Keratinocyte (primary cell): Measurements from ENCODE around the gene USP38. TPM values are rescaled to one million over a fixed set of nuclear protein-coding genes. Genes with fewer than 3 reads are reported as not detected.
A peak's percentile ranks its signal among the peaks of the same experiment; 100 is the strongest.

ENCODE experiments used
- DNase-seq: peaks from one replicate; pipeline ENCODE4 v3.0.0-alpha.2; 2011; ENCODE audit warnings: low read depth, missing footprints, low spot score
- FAIRE-seq: peaks from 2 replicates; lab custom pipeline; 2011; peaks lifted over from hg19 to GRCh38; lab: Jason Lieb, UNC
- H2AFZ ChIP-seq: 2 replicates; pipeline ENCODE4 v1.6.0; 2012; ENCODE audit warnings: low read length, control low read depth, inconsistent platforms; ENCODE audit not compliant: control insufficient read depth
- H3K27ac ChIP-seq: 2 replicates; pipeline ENCODE4 v1.5.1; 2011; ENCODE audit warnings: low read length; ENCODE audit not compliant: control insufficient read depth, insufficient read depth
- H3K27me3 ChIP-seq: 3 replicates; pipeline ENCODE4 v1.6.0; 2011; ENCODE audit warnings: low read length; ENCODE audit not compliant: control insufficient read depth, insufficient read depth; ENCODE audit errors: extremely low read depth
- H3K36me3 ChIP-seq, 2 experiments: 2 replicates in 1 of 2; 3 replicates in 1 of 2; pipeline ENCODE4 v1.5.1; 2011; ENCODE audit warnings: low read length in 2 of 2, mild to moderate bottlenecking in 1 of 2; ENCODE audit not compliant: control insufficient read depth in 2 of 2, insufficient read depth in 2 of 2; ENCODE audit errors: extremely low read depth in 1 of 2
- H3K4me1 ChIP-seq: 3 replicates; pipeline ENCODE4 v1.5.1; 2011; ENCODE audit warnings: low read length; ENCODE audit not compliant: control insufficient read depth, insufficient read depth; ENCODE audit errors: extremely low read depth
- H3K4me2 ChIP-seq: 3 replicates; pipeline ENCODE4 v1.6.0; 2011; ENCODE audit warnings: low read depth, low read length; ENCODE audit not compliant: control insufficient read depth, insufficient read depth; ENCODE audit errors: extremely low read depth
- H3K4me3 ChIP-seq, 3 experiments: fragments of 200-600 bp in 1 of 3; sonication (generic) in 1 of 3; 2 replicates in 2 of 3; 3 replicates in 1 of 3; pipeline ENCODE4 v1.5.1; 2011 to 2016; ENCODE audit warnings: low read length in 3 of 3, mild to moderate bottlenecking in 3 of 3, control low read depth in 2 of 3, inconsistent platforms in 1 of 3, low read depth in 1 of 3, mixed read lengths in 1 of 3, mixed run types in 1 of 3, moderate library complexity in 1 of 3; ENCODE audit not compliant: control insufficient read depth in 2 of 3, insufficient read depth in 2 of 3; ENCODE audit errors: extremely low read depth in 1 of 3
- H3K79me2 ChIP-seq: 2 replicates; pipeline ENCODE4 v1.6.0; 2012; ENCODE audit warnings: low read length; ENCODE audit not compliant: control insufficient read depth, insufficient read depth
- H3K9ac ChIP-seq: 3 replicates; pipeline ENCODE4 v1.6.0; 2011; ENCODE audit warnings: low read length; ENCODE audit not compliant: control insufficient read depth, insufficient read depth; ENCODE audit errors: extremely low read depth
- H3K9me1 ChIP-seq: 3 replicates; pipeline ENCODE4 v1.6.0; 2011; ENCODE audit warnings: low read length; ENCODE audit not compliant: control insufficient read depth, insufficient read depth; ENCODE audit errors: extremely low read depth
- H3K9me3 ChIP-seq: 2 replicates; pipeline ENCODE4 v1.5.1; 2012; ENCODE audit warnings: low read depth, low read length; ENCODE audit not compliant: control insufficient read depth
- H4K20me1 ChIP-seq: 3 replicates; pipeline ENCODE4 v1.6.0; 2011; ENCODE audit warnings: low read length; ENCODE audit not compliant: control insufficient read depth, insufficient read depth; ENCODE audit errors: extremely low read depth
- CTCF ChIP-seq, 3 experiments: IDR thresholded peaks in 1 of 3; conservative IDR thresholded peaks in 1 of 3; optimal IDR thresholded peaks in 1 of 3; 2 replicates in 2 of 3; 3 replicates in 1 of 3; pipeline versions ENCODE3 to v1.5.1; 2011; ENCODE audit warnings: low read length in 3 of 3, mild to moderate bottlenecking in 3 of 3, moderate library complexity in 2 of 3, control low read depth in 1 of 3, inconsistent platforms in 1 of 3; ENCODE audit not compliant: insufficient read depth in 2 of 3; ENCODE audit errors: extremely low read depth in 1 of 3
- EZH2 ChIP-seq: IDR thresholded peaks from one replicate; pipeline ENCODE4 v1.6.1; 2012; ENCODE audit warnings: inconsistent platforms, mild to moderate bottlenecking, low read length, moderate library complexity
- dilution Hi-C: fragments of 300-500 bp; cut with MboI; formaldehyde crosslinking; loops from one replicate; pipeline ENCODE4 v1.7.0; 2020; ENCODE audit warnings: low sequenced_read_pairs; ENCODE audit not compliant: extremely low pct_ligation_motif_present
- polyA plus RNA-seq, 5 experiments: library from polyadenylated mRNA; depleted of rRNA in 3 of 5; stranded (reverse) in 3 of 5; stranded (forward) in 1 of 5; unstranded in 1 of 5; fragments of >200 nt; gene quantifications; 1 replicate in 1 of 5; 2 replicates in 3 of 5; 3 replicates in 1 of 5; pipeline versions ENCODE4 v1.2.1 to v1.2.3, GENCODE V29; 2011 to 2012; ENCODE audit warnings: missing spikeins in 2 of 5, low read depth in 1 of 5, low replicate concordance in 1 of 5

Gene USP38
- polyA plus RNA-seq, 1 donor (not counting 4 experiments of a cell fraction or from before 2014, with no cell fraction given): 12.8 TPM

DNA sequence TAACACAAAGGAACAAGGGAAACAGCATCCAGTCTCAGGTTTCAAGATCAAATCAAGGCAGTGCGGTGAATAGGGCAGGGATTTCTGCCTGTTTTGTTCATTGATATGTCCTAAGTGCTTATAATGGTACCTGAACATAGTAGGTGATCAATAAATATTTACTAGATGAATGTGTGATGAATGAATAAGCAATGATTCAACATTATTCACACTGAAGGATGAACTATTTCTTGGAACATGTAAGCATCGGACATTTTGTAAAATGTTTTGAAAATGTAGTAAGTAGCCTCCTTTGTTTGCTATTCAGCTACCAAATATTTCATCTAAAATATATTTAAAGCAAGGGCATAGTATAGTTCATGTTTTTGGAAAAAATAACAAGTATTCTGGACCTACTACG, 67.8 kb downstream of the USP38 start:
- Histone ChIP-seq H3K9me3 (no peaks in the 10 kb centered on the region), H3K4me1 (peaks cover 35% of the 10 kb centered on the region), H3K27ac (peak overlapping the region; percentile 46), H3K4me3 (no peak overlapping the region), H3K79me2 (no peaks in the 10 kb centered on the region), H4K20me1 (no peaks in the 10 kb centered on the region), H3K36me3 (no peaks in the 10 kb centered on the region), H3K27me3 (no peaks in the 10 kb centered on the region), H2AFZ (no peak overlapping the region), H3K9ac (no peak overlapping the region), H3K9me1 (no peaks in the 10 kb centered on the region), H3K4me2 (no peak overlapping the region)
- dilution Hi-C loops: no loop called here
- TF ChIP-seq EZH2: no peak
- TF ChIP-seq CTCF (optimal IDR thresholded peaks at IDR 0.05 in 1 of 3, IDR thresholded peaks at IDR 0.05 in 1 of 3, conservative IDR thresholded peaks at IDR 0.05 in 1 of 3; ENCODE audit: extremely low read depth in 1 of 3, insufficient read depth in 2 of 3, low read length in 3 of 3): no peak
- no peak for FAIRE-seq
- no peak for DNase-seq

- Histone ChIP-seq H3K27ac (peak overlapping the region; percentile 2), H3K79me2 (no peaks in the 10 kb centered on the region), H3K9me3 (no peaks in the 10 kb centered on the region), H3K27me3 (no peaks in the 10 kb centered on the region), H3K9ac (no peak overlapping the region), H3K4me3 (no peak overlapping the region), H3K36me3 (no peaks in the 10 kb centered on the region), H3K4me1 (peaks cover 35% of the 10 kb centered on the region), H4K20me1 (no peaks in the 10 kb centered on the region), H3K4me2 (no peak overlapping the region), H3K9me1 (no peaks in the 10 kb centered on the region), H2AFZ (peak overlapping the region; percentile 32)
- FAIRE-seq: no peak
- dilution Hi-C loops: no loop called here
- TF ChIP-seq CTCF (optimal IDR thresholded peaks at IDR 0.05 in 1 of 3, IDR thresholded peaks at IDR 0.05 in 1 of 3, conservative IDR thresholded peaks at IDR 0.05 in 1 of 3; ENCODE audit: extremely low read depth in 1 of 3, insufficient read depth in 2 of 3, low read length in 3 of 3) (no peak), EZH2 (no peak)
- DNase-seq: no peak
Measured at GRCh38 chr4:143253166-143253565, 68.4 kb downstream of the USP38 start.
